ENCODE data around the gene LRP1B. TPM values are rescaled to one million over a fixed set of nuclear protein-coding genes. Genes with fewer than 3 reads are reported as not detected.

Gene LRP1B
- total RNA-seq, 2 experiments from 2014 or later: not detected

DNA sequence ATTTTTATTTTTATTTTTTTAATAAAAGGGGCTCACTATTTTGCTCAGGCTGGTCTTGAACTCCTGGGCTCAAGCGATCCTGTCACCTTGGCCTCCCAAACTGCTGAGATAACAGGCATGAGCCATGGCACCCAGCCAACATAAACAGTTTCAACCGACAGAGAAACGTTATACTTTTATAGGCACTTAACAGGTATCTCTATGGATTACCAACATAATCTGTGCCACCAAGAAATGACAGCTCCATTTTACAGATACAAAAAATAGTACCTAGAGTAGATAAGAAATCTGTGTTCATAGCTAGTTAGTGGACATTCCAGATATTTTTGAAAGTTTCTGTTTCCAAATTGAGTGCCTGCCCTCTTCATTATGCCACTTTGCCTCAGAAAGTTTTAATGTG, 1316.7 kb downstream of the LRP1B start:
- CTCF ChIA-PET: no interaction called here

DNA sequence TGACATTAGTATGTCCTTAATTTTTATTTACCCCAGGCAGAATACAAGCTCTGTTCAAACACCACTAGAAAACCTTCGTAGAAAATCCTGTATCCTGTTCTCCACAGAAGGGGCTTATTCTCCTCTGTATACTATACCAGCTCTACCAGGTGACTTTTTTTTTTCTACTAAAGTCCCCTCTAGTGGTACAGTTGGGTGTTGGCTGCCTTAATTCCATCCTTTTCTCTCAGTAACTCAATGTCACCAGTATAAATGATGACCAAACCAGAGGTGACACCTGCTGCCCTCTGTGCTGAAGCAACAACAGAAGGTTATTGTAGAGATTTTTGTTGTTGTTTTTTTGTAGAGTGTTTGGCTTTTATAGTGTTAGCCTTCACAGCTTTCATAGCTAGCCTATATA, 1322.0 kb downstream of the LRP1B start:
- POLR2A ChIA-PET: no interaction called here
- CTCF ChIA-PET: no interaction called here

More for the DNA sequence above, 1316.7 kb downstream of the LRP1B start:
- POLR2A ChIA-PET: no interaction called here

DNA sequence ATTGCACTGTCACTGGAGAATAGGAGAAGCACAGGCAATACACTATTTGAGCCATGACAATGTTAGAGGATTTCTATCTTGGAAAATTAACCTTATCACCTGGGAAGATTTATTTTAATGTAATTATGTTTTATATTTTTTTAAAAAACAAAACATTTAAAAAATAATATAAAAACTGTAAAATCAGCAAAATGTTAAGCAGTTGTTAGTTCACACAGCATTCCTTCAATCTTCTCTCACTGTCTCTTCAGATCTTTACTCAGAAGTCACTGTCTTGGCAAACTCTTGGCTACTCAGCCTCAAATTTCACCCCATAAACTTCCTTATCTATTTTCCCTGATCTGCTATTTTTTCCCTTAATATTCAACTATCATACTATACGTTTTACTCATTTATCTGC, 1322.6 kb downstream of the LRP1B start:
- ChIA-PET POLR2A (no interaction called here), CTCF (no interaction called here)

DNA sequence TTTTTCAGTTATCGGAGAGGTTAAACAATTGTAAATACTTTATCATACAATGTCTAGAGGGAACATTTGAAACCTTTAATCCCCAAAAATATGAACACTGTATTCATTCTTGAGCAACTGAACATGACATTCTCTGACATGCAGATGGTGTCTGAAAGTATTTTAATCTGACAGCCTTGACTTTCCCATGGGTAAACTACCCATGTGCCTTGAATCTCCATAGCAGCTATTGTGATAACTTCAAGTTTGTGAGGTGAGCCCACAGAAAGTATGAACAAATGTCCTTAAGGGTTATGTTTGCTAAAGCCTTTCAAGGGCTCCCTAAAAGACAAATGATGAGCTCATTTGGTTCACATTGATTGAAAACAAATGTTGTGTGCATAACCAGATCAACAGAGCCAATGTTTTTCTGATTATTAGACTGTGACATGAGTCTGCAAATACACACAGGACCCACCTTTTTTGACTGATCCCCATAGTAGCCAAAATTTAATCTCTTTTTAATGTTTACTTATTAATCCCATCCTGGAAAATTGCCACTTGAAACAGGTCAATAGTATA, 1326.0 kb downstream of the LRP1B start:
- ChIA-PET CTCF (no interaction called here), POLR2A (no interaction called here)

DNA sequence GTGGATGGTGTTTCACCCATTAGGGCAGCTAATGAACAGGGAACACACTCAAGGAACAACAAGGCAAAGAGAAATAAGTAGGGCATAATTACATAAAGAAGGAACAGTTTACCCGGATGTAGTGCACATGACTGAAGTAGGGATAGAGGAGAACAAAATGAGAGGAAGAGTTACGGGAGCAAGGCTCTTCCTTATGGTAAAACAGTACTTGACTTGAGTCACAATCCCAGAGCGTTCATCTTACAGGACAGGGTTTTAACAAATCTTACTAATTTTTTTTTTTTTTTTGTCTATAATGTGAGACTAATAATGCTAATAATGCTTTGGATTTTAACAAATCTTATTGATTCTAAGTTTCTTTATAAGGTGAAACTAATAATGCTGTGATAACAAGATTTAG, 1329.5 kb downstream of the LRP1B start:
- ChIA-PET CTCF (no interaction called here), POLR2A (no interaction called here)

DNA sequence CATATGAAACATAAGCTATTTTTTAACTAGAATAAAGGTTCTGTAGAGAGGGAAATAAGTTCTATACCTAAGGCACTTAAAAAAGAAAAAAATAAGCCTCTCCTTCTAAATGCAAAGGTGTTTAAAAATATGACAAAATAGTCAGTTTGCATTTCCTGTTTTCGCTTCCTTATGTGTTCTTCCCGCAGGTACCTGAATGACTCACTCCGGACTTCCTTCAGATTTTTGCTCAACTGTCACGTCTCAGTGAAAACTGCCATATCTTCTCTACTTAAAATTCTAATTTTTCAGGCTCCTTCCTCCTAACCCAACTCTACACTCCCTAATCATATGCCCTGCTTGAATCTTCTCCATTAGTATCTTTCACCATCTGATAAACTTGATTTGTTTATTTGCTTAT, 1333.1 kb downstream of the LRP1B start:
- ChIA-PET CTCF (no interaction called here), POLR2A (no interaction called here)

DNA sequence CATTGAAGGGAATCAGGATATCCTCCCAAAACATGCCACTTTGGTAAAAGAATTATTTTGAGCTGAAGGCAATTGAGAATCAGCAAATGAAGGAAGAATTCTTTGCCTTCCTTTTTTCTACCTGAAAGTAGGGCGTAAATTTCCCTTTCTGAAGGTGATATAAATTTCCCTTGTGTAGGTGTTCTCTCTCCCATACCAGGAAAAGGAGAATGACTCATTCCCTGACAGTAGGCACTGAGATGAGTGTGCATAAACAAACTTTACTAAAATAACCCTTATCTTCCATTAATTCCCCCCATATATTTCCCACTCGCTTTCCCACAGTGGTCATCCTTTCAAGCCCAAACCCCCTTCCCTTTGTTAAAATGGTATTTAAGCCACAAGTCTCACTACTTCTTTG, 1339.0 kb downstream of the LRP1B start:
- CTCF ChIA-PET: no interaction called here
- POLR2A ChIA-PET: no interaction called here

DNA sequence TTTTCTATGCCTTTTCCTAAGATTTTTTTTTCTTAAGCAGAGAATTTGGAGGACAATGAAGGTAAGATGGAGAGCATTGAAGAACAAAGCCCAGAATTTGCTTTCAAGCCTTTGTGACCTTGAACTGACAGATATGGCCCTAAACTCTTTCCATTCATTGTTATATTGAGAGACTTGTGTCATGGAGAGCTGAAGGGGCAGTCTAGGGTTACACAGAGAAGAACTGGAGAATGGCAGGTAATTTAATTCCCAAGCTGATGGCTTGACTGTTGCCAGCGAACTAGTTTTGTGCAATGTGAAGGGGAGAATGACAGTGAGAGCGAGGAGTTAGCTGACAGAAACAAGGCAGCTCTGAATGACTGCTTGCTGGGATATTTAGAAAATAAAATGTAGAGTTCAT, 1344.2 kb downstream of the LRP1B start:
- ChIA-PET CTCF (no interaction called here), POLR2A (no interaction called here)

DNA sequence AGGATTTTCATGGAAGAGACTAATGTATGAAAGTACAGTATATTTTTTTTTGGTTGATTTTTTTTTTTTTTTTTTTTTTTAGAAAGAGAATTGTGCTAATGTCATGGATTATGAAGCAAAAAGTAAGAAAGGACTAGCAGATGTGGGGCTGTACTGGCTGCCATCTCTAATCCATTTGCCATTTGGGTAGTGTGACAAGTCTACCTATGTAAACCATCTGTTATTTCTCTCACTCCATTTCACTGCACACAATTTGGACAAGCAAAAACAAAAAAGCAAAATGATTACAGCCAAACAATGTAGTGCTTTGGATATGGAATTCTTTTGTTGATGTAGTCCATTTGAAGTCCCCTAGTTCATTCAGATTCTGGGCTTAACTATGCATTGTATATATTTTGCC, 1355.4 kb downstream of the LRP1B start:
- ChIA-PET CTCF (no interaction called here), POLR2A (no interaction called here)

DNA sequence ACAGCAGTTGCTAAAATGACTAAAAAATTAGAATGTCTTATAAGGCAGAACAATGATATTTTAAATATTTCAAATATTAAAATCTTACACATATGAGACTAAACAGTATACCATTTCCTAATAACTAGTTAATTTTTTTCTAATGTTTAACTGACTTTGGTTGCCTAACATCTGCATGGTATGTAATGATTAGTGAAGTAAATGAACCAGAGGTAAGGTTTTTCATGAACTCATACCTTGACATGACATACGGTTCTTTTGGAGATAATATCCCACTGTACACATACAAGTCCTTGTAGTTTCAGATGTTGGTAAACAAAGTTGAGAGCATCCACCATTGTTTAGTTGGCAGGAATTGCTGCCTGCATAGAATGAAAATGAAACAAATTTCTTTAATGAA, 1360.2 kb downstream of the LRP1B start:
- CTCF ChIA-PET: no interaction called here
- POLR2A ChIA-PET: no interaction called here

DNA sequence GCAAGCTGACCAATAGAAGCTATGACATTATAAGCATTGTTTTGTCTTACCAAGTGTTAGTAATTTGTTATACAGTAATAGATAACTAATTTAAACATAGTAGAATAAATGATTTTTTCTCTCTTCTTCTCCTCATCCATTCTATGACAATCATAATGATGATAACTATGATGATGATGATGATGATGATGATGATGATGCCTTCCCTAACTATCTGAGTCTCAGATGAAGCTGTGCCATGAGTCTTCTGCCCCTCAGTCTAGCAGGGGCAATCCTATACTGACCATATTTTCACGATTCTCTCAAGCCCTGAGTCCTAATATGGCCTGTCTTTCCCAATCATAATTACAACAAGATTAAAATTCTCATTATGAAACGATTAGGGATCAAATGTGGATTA, 1369.0 kb downstream of the LRP1B start:
- ChIA-PET POLR2A (no interaction called here), CTCF (no interaction called here)

DNA sequence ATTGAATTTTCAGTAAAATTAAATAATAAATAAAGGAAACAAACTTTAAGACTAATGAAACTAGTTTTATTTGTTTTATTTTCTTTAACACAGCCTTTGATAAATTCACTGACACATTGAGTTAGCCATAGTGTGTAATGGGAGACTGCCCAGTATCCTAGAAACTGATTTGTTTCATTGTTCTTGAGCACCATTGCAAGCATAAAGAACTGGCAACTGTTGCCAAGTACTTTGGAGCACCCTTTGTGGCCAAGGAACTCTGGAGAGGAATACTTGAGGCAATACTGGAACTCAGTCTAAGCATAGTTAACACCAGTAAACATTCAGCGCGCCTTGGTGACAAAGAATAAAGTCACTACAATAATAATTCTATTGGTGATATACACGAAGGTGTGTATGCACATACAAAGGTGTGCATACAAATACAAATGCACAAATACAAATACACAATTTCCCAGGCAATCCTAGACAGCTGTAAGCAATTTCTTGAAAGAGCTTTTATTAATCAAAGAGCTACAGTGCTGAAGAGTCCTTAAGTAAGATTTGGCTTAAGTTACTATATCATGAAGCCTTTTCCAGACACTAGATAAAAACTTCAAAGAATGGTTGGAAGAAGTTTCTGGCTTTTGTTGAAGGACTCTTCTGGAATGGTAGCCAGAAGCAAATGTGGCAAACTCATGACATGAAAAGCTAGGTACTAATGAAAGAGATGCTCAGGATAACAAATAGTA, 1371.2 kb downstream of the LRP1B start:
- POLR2A ChIA-PET: no interaction called here
- CTCF ChIA-PET: no interaction called here

DNA sequence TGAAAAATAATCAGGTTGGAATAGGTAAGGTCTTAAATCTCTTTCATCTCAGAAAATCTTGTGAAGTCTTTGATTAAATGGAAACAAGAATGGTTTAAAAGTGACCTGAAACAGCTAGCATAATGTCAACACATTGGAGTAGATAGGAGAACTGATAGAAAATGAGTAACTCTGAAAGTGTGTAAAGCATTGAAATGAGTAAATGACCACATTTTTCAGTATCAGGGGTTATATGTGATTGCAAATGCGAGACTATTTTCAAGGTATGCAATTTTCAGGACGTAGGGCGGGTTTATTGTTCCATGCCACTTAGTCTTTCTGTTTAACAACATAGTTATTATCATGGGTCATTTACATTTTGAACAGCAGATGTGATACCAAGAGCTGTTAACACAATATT, 1383.2 kb downstream of the LRP1B start:
- CTCF ChIA-PET: no interaction called here
- POLR2A ChIA-PET: no interaction called here

DNA sequence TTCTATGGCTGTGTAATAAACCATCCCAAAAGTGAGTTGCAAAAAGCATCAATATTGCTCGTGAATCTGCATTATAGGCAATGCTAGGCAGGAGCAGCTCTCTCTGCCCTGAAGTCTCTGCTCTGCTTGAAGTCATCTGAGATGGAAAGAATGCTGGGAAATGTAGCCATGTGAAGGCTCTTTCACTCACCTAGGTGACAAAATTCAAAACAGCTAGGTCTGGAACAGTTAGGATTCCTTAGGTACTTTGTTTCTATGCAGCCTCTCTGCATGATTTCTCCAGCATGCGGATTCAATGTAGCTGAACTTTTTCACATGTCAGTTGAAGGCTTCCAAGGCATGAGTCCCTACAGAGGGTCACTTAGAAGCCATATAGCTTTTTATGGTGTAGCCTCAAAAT, 1383.7 kb downstream of the LRP1B start:
- ChIA-PET CTCF (no interaction called here), POLR2A (no interaction called here)

DNA sequence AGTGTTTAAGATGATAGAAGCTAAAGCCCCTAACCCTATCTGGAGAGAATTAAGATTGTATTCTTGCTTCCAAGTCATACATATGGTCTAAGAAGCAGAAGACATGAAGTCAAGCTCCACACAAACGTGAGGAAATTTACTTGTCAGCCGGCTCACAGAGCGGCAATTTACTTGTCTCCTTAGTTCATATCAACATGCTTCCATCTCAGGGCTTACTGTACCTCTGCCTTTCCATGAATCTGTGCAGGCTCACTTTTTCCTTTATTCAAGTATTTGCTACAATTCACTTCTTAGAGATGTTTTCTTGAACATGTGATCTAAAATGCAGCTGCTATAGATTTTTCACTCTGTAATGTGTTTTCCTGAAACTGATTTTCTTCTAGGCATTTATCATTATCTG, 1386.4 kb downstream of the LRP1B start:
- POLR2A ChIA-PET: no interaction called here
- CTCF ChIA-PET: no interaction called here

DNA sequence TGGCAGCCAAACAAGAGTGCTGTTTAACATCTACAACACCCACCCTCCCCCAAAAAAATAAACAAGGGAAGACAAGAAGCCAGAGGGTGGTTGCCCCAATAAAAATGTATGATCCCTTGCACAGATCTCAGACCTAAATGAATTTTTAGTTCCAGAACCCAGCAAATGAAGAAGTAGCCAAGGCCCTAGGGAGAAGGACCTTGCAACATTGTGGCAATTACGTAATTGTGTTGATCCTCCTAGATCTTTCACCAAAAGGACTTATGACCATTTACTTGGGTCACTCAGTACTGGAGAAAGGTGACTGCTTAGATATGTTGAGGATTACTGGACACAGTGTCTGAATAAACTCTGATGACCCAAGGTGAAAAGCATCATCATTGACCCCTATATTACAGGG, 1393.8 kb downstream of the LRP1B start:
- ChIA-PET POLR2A (no interaction called here), CTCF (no interaction called here)

DNA sequence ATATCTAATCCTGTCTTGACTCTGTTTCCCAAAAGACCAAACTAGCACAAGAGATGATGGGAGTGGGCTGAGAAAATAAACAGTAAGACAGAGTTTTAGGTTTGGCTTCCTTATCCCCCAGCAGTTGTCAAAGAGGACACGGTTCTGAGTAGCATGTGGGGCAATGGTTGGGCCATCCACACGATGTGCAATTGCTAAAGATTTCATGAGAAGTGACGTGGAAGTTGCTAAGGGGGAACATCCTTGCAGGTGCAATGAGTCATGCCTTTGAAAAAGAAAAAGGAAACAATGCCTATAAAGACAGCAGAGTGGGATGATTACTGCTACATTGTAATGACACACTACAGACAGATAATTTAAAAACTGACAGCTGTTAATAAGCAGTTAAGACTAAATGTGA, 1395.8 kb downstream of the LRP1B start:
- ChIA-PET CTCF (no interaction called here), POLR2A (no interaction called here)

DNA sequence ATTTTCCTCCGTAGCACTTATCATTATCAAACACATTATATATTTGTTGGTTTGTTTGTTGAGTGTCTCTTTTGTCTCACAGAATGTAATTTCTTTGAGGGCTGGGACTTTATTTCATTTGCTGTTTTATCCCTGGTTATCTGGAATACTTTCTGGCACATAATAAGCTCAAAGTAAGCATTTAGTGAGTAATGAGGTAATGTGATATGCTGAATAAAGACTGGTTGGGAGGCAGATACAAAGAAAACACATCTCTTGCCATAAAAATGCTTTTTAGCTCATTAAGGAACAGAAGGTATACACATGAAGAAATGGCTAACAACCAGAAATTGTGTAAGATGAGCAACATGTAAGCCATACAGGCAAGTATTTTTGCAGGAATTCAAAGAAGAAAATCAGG, 1411.8 kb downstream of the LRP1B start:
- ChIA-PET POLR2A (no interaction called here), CTCF (no interaction called here)

DNA sequence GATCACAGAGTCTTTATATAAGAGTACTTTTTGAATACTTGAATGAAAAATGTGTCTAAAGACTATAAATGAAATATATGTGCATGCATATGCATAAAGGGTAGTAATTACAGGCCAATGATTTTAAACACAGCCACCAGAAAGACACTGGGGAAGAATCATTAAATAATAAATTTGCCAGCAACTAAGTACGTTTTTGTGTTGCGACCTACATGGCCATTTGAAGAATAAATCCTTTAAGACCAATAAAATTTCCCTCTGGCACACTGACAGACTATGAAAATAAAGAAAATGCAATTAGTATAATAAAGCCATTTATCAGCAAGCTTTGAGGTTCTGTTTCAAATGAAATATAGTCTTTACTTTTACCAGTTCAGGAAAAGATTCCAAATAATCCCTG, 1413.3 kb downstream of the LRP1B start:
- POLR2A ChIA-PET: no interaction called here

DNA sequence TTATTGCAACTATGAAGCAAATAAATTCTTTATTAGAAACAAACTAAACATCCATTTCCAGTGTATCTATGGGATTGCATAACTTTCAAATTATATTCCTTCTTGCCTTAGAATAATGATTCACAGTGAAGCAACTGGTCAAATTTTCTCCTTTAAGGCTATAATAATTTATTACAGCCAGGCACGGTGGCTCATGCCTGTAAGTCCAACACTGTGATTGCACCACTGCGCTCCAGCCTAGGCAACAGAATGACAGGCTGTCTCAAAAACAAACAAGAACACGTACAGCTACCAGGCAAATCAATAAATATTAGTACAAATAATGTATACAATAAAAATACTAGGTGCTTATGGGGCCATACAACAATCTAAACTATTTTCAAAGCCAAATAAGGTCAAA, 1416.2 kb downstream of the LRP1B start:
- POLR2A ChIA-PET: no interaction called here
- CTCF ChIA-PET: no interaction called here

More for the DNA sequence above, 1413.3 kb downstream of the LRP1B start:
- CTCF ChIA-PET: no interaction called here

DNA sequence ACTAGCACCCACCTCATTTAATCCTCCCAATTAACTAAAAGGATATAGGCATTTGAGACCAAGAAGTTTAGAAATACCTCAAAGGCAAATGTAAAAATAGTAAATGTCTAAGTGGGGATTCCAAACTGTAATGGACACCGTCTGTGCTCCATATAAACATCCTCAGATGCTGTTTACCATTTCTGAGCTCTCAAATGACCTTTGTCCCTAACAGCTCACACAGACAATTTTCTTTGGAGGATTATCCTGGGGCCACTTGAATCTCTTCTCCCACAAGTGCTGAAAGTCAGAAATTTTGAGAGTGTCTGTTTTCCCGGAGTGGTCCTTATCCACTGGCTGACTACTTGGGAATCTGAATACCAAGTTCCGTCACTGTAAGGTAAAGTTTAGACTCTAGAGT, 1418.9 kb downstream of the LRP1B start:
- ChIA-PET POLR2A (no interaction called here), CTCF (no interaction called here)

DNA sequence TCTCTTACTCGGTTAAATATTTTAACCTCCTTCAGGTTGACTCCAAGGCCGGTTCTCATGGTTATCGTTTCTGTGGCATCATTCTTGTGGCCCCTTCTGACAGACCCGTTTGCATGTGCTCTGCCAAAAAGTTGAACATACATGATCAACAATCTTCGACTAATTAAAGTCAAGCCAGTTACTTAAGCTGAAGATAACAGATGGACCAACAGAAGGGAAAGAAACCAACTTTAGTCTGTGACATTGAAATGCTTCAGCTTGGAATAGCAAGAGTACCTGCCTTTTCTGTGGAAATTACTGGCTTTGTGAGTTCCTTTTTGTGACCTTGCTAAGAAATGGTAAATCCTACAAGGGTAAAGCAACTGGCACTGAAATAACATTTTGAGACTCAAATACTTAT, 1429.1 kb downstream of the LRP1B start:
- ChIA-PET POLR2A (no interaction called here), CTCF (no interaction called here)

DNA sequence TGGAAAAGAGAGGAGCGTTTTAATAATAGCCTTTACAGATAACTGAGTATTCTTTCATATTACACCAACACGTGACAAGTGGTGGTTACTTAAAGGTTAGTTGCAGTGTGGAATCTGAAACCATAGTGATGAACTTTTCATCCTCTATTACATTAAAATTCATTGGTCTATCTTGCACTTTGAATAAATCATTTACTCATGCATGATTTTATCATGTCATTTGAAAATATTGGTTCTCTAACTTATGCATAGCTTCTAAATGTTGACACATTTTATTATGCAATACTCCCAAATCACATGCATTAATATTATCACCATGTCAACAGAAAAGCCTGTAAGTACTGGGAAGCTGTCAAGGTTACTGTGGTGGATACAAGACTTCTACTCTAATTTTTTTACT, 1432.2 kb downstream of the LRP1B start:
- POLR2A ChIA-PET: no interaction called here
- CTCF ChIA-PET: no interaction called here
